ENCODE measurements around the gene ZC2HC1C.

DNA sequence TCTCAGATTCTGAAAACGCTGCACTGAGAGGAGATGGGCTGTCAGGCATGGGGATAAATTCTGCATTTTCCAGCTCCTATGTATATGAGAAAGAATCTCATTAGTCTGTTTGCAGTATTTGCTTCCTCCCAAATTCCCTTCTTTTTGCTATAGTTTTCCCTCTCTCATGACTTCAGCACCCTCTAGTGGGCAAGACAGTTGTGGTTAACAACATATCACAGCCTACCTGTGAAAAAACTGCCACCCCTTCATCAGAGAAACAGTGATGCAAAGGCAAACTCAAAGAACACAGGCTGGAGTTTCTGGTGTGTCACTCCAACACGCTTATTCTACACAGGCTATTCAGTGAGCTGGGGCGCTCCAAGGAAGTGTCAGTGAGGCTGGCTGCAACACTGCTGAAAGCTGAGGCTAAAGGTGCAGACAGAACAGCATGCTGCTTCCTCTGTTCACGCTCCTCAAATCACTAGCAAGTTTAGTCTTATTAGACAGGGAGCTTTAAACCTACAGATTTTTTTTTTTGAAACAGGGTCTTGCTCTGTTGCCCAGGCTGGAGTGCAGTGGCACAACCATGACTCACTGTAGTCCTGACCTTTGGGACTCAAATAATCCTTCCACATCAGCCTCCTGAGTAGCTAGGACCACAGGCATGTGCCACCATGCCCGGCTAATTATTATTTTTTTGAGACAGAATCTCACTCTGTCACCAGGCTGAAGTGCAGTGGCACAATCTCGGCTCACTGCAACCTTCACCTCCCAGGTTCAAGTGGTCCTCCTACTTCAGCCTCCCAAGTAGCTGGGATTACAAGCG, 19.3 kb downstream of the ZC2HC1C start:
- TF ChIP-seq NFE2L2 (conservative IDR thresholded peaks at IDR 0.05; ENCODE audit: low read length) (no peak), POLR2AphosphoS2 (conservative IDR thresholded peaks at IDR 0.05; ENCODE audit: low read length) (no peak), POLR2A (IDR thresholded peaks at IDR 0.05; ENCODE audit: low read length) (no peak), RAD21 (conservative IDR thresholded peaks at IDR 0.05 in 1 of 2, IDR thresholded peaks at IDR 0.05 in 1 of 2) (peak; percentile 84 to 93), SREBF2 (IDR thresholded peaks at IDR 0.05) (no peak), TP53 (CRISPR knock-in tag; IDR thresholded peaks at IDR 0.05) (no peak), SMC3 (IDR thresholded peaks at IDR 0.05) (peak; percentile 65), ZNF302 (CRISPR knock-in tag; IDR thresholded peaks at IDR 0.05) (no peak), MAZ (IDR thresholded peaks at IDR 0.05; ENCODE audit: borderline replicate concordance, low read depth, low read length) (no peak)
- TF ChIP-seq, protein P1, sequence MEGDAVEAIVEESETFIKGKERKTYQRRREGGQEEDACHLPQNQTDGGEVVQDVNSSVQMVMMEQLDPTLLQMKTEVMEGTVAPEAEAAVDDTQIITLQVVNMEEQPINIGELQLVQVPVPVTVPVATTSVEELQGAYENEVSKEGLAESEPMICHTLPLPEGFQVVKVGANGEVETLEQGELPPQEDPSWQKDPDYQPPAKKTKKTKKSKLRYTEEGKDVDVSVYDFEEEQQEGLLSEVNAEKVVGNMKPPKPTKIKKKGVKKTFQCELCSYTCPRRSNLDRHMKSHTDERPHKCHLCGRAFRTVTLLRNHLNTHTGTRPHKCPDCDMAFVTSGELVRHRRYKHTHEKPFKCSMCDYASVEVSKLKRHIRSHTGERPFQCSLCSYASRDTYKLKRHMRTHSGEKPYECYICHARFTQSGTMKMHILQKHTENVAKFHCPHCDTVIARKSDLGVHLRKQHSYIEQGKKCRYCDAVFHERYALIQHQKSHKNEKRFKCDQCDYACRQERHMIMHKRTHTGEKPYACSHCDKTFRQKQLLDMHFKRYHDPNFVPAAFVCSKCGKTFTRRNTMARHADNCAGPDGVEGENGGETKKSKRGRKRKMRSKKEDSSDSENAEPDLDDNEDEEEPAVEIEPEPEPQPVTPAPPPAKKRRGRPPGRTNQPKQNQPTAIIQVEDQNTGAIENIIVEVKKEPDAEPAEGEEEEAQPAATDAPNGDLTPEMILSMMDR (IDR thresholded peaks at IDR 0.05): peak; percentile 86
